SK-N-SH treated with all-trans-retinoic acid at 6 μM for 48 hours (cell line): ENCODE measurements around the gene IL17RB.

Experiments used
- RARB ChIP-seq: fragments of 250-450 bp; sonication (Bioruptor Pico); IDR thresholded peaks from 2 replicates; pipeline ENCODE4 v1.8.0; 2021; ENCODE audit warnings: mild to moderate bottlenecking, moderate library complexity
- ZFP3 ChIP-seq: fragments of 250-450 bp; sonication (Bioruptor Pico); IDR thresholded peaks from 2 replicates; pipeline ENCODE4 v1.5.0; 2020; ENCODE audit warnings: mild to moderate bottlenecking, moderate library complexity
- ZNF70 ChIP-seq: fragments of 450-650 bp; formaldehyde crosslinking; IDR thresholded peaks from 2 replicates; pipeline ENCODE4 v1.5.0; 2020; ENCODE audit warnings: mild to moderate bottlenecking, moderate library complexity

DNA sequence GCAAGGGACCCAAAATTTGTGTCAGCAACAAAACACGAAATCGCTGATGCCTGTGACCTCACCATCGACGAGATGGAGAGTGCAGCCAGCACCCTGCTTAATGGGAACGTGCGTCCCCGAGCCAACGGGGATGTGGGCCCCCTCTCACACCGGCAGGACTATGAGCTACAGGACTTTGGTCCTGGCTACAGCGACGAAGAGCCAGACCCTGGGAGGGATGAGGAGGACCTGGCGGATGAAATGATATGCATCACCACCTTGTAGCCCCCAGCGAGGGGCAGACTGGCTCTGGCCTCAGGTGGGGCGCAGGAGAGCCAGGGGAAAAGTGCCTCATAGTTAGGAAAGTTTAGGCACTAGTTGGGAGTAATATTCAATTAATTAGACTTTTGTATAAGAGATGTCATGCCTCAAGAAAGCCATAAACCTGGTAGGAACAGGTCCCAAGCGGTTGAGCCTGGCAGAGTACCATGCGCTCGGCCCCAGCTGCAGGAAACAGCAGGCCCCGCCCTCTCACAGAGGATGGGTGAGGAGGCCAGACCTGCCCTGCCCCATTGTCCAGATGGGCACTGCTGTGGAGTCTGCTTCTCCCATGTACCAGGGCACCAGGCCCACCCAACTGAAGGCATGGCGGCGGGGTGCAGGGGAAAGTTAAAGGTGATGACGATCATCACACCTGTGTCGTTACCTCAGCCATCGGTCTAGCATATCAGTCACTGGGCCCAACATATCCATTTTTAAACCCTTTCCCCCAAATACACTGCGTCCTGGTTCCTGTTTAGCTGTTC, 35.0 kb upstream of the IL17RB start:
- no peak for TF ChIP-seq ZFP3 (CRISPR knock-in tag)
- no peak for TF ChIP-seq RARB (CRISPR knock-in tag)
- no peak for TF ChIP-seq ZNF70 (CRISPR knock-in tag)
